VCaP (cell line): ENCODE measurements around the gene ZBTB33.

ENCODE experiments used
- H3K27ac ChIP-seq: fragments of 450-650 bp; 2 replicates; pipeline ENCODE4 v1.5.1; 2017
- CTCF ChIP-seq: fragments of 450-650 bp; conservative IDR thresholded peaks from 2 replicates; pipeline ENCODE4 v1.5.1; 2017; ENCODE audit warnings: mild to moderate bottlenecking, moderate library complexity

ZBTB33 gene

DNA sequence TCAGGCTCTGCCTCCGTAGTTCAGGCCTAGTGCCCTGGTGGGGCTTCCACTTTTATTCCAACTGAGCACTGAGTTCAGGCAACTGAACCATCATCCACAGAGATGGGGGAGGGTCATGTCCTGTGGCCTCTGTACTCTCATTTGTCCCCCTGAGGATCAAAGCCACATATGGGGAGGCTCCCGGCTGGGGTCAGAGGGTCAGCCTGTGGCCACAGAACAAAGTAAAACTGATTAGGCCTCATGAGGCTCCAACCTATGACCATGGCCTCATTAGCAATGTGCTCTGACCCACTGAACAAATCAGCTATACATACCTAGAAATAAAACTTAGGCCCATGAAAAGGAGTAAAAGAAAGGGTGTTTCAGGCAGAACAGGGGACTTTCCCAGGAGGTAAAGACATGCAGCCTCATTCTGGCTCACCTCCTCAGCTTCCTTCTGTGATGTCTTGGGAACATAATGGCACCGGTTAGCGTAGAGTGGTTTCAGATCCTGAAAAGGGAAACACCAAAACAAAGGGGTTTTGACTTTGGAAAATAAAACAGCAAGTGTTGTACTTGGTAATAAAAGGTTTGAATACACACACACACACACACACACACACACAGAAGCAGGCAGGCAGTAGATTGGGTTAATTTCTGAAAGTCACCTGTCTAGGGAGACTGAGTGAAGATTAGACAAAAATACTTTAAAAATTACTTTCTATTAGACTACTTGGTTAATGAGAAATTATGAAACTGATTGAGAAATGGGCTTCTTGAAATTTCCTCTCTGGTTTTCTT lies 36.3 kb downstream of the ZBTB33 start:
- no peak overlapping the region for H3K27ac ChIP-seq
- TF ChIP-seq CTCF, result no peak

GRCh38 chrX:120287513-120288112 lies 37.0 kb downstream of the ZBTB33 start:
- H3K27ac ChIP-seq, result no peak overlapping the region
- TF ChIP-seq CTCF, result no peak

GRCh38 chrX:120290107-120290506 lies 39.5 kb downstream of the ZBTB33 start:
- no peak overlapping the region for H3K27ac ChIP-seq
- TF ChIP-seq CTCF, result no peak

- TF ChIP-seq CTCF, result no peak
- no peak overlapping the region for H3K27ac ChIP-seq
Measured at GRCh38 chrX:120291211-120291610, 40.6 kb downstream of the ZBTB33 start.

DNA sequence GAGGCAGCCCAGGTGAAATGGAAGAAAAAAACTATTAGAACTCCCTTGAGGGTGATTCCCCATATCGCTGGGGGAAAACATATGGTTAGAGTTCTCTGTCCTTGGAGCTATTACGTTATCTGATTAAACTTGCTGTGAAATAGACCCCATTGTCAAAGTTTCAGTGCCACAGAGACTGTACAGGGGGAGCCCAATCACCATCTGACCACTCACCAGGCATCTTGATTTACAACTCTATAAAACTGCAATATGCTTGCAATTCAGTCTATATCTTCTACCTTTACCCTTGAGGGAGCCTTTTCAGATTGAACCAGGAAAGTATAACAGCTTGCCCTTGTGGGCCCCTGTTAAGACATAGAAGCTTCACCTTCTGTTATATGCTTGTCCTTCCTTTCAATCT lies 42.4 kb downstream of the ZBTB33 start:
- H3K27ac ChIP-seq, result no peak overlapping the region
- TF ChIP-seq CTCF, result no peak

GRCh38 chrX:120294651-120295050 lies 44.0 kb downstream of the ZBTB33 start:
- TF ChIP-seq CTCF, result no peak

GRCh38 chrX:120297923-120298322 lies 47.3 kb downstream of the ZBTB33 start:
- H3K27ac ChIP-seq, result no peak overlapping the region
- TF ChIP-seq CTCF, result no peak

More at GRCh38 chrX:120294651-120295050, 44.0 kb downstream of the ZBTB33 start:
- no peak overlapping the region for H3K27ac ChIP-seq
